ENCODE results near the gene RPTOR. TPM values are rescaled to one million over a fixed set of nuclear protein-coding genes. Genes with fewer than 3 reads are reported as not detected.

Gene RPTOR
- total and polyA plus RNA-seq, 2 donors (not counting 3 experiments of a cell fraction or from before 2014, with no cell fraction given), result 10.7 to 41.8 TPM

- no peak overlapping the region for H2AFZ ChIP-seq (ENCODE audit: low read depth, low read length)
- no peaks in the 10 kb centered on the region for H3K9me1 ChIP-seq (replicated peaks; ENCODE audit: control insufficient read depth, extremely low read depth, insufficient read depth, low read length)
- peak overlapping the region; percentile 47 for H3K4me2 ChIP-seq (ENCODE audit: insufficient read depth, low read length)
- H3K27ac ChIP-seq (ENCODE audit: insufficient read depth, low read depth, low read length), result peak overlapping the region; percentile 99
- no peak for TF ChIP-seq MYC (IDR thresholded peaks at IDR 0.05; ENCODE audit: low read depth, low read length)
- TF ChIP-seq EZH2 (IDR thresholded peaks at IDR 0.05; ENCODE audit: borderline replicate concordance, low read depth, low read length, severe bottlenecking), result no peak
- peak; percentile 99 for TF ChIP-seq JUN (IDR thresholded peaks at IDR 0.05; ENCODE audit: borderline replicate concordance, insufficient read depth, insufficient read length, low read depth)
- peak; percentile 62 for TF ChIP-seq POLR2AphosphoS5 (IDR thresholded peaks at IDR 0.05; ENCODE audit: insufficient read depth, low read depth, low read length)
- peak; percentile 27 for TF ChIP-seq GATA2 (IDR thresholded peaks at IDR 0.05; ENCODE audit: insufficient read depth, insufficient read length, low read depth, low read length)
- TF ChIP-seq CTCF (IDR thresholded peaks at IDR 0.05; ENCODE audit: extremely low read depth in 1 of 2, insufficient read depth in 1 of 2, low read depth in 1 of 2, low read length in 2 of 2), result no peak
- no peak for TF ChIP-seq POLR2A (IDR thresholded peaks at IDR 0.05; ENCODE audit: low read depth, low read length)
- TF ChIP-seq MAX (IDR thresholded peaks at IDR 0.05; ENCODE audit: insufficient read depth, insufficient read length), result peak; percentile 11
- TF ChIP-seq FOS (IDR thresholded peaks at IDR 0.05; ENCODE audit: borderline replicate concordance, insufficient read depth, low read length), result peak; percentile 100
- H3K4me1 ChIP-seq (ENCODE audit: control insufficient read depth, extremely low read depth, insufficient read depth, low read length), result peaks cover 61% of the 10 kb centered on the region
- no peaks in the 10 kb centered on the region for H3K36me3 ChIP-seq (ENCODE audit: control insufficient read depth in 2 of 2, extremely low read depth in 1 of 2, insufficient read depth in 2 of 2, low read length in 2 of 2)
- DNase-seq (ENCODE audit: low read depth, low spot score) (peak; percentile 98), FAIRE-seq (peak; percentile 97)
- peaks cover 2% of the 10 kb centered on the region for H3K79me2 ChIP-seq (ENCODE audit: control insufficient read depth, insufficient read depth, low read length)
- dilution Hi-C loops (cut with MboI; ENCODE audit: extremely low pct_ligation_motif_present, low sequenced_read_pairs), result no loop called here
- no peaks in the 10 kb centered on the region for H4K20me1 ChIP-seq (replicated peaks; ENCODE audit: control insufficient read depth, extremely low read depth, insufficient read depth, low read length)
- ChIA-PET CTCF (interaction anchor here (1.0 to 1.9 kb wide), 5 partner anchors 31 to 137 kb away, joined by 3 to 7 read pairs (median 4); no protein-coding TSS in a partner anchor), POLR2A (no interaction called here)
- no peaks in the 10 kb centered on the region for H3K27me3 ChIP-seq (ENCODE audit: control insufficient read depth in 2 of 2, insufficient read depth in 2 of 2, low read length in 2 of 2)
- BruUV-seq (replicated peaks), result no TSS peak
- peak overlapping the region; percentile 50 for H3K9ac ChIP-seq (replicated peaks; ENCODE audit: extremely low read depth, insufficient read depth, low read length)
- no peaks in the 10 kb centered on the region for H3K9me3 ChIP-seq (replicated peaks; ENCODE audit: control insufficient read depth, insufficient read depth, low read length)
- intact Hi-C loops (cut with micrococcal nuclease), result loop anchor here (1.0 kb wide), 3 partner anchors 31 to 100 kb away; no protein-coding TSS in a partner anchor
- H3K4me3 ChIP-seq (replicated peaks in 1 of 3; ENCODE audit: insufficient read depth in 1 of 3, low read depth in 1 of 3, low read length in 3 of 3), result no peak overlapping the region
Measured at GRCh38 chr17:80791758-80792284, 247.2 kb downstream of the RPTOR start.

Measured in endothelial cell of umbilical vein (primary cell).